Germinal center (tissue), 1 donor: ENCODE measurements around the gene STAG1.
"Not testable (repeated sequence)": the region's sequence is repeated elsewhere in the genome, so short reads cannot be mapped to it uniquely, and the experiment has no call there.

Experiments
- DNase-seq: peaks from one replicate; pipeline ENCODE4 v3.0.0; 2012; ENCODE audit warnings: mixed read lengths, low spot score

Gene STAG1

GRCh38 chr3:136503056-136503455 lies 249.1 kb downstream of the STAG1 start:
- no peak for DNase-seq

GRCh38 chr3:136498919-136499447 lies 253.2 kb downstream of the STAG1 start:
- DNase-seq = no peak

- DNase-seq = no peak
These were observed 257.0 kb downstream of the STAG1 start for GRCh38 chr3:136495213-136495612.

- no peak for DNase-seq
These were observed 261.4 kb downstream of the STAG1 start for GRCh38 chr3:136490646-136491405.

GRCh38 chr3:136485777-136486176 lies 266.4 kb downstream of the STAG1 start:
- DNase-seq = no peak

GRCh38 chr3:136476280-136476679 lies 275.9 kb downstream of the STAG1 start:
- no peak for DNase-seq

- not testable (repeated sequence) for DNase-seq
These were observed 277.3 kb downstream of the STAG1 start for GRCh38 chr3:136474876-136475275.

GRCh38 chr3:136473716-136474326 lies 278.4 kb downstream of the STAG1 start:
- DNase-seq = no peak

GRCh38 chr3:136465296-136465695 lies 286.9 kb downstream of the STAG1 start:
- no peak for DNase-seq

GRCh38 chr3:136464502-136464901 lies 287.7 kb downstream of the STAG1 start:
- no peak for DNase-seq

- DNase-seq = no peak
These were observed 289.0 kb downstream of the STAG1 start for GRCh38 chr3:136463170-136463569.

GRCh38 chr3:136457793-136458192 lies 294.4 kb downstream of the STAG1 start:
- no peak for DNase-seq

GRCh38 chr3:136456196-136456595 lies 296.0 kb downstream of the STAG1 start:
- no peak for DNase-seq

- no peak for DNase-seq
These were observed 307.6 kb downstream of the STAG1 start for GRCh38 chr3:136444581-136444980.

- DNase-seq = no peak
These were observed 315.1 kb downstream of the STAG1 start for GRCh38 chr3:136437043-136437442.

GRCh38 chr3:136434429-136434828 lies 317.7 kb downstream of the STAG1 start:
- DNase-seq = no peak

GRCh38 chr3:136432685-136433084 lies 319.5 kb downstream of the STAG1 start:
- DNase-seq = no peak

GRCh38 chr3:136428167-136428566 lies 324.0 kb downstream of the STAG1 start:
- no peak for DNase-seq

- DNase-seq = no peak
These were observed 324.9 kb downstream of the STAG1 start for GRCh38 chr3:136427236-136427635.

GRCh38 chr3:136414476-136414875 lies 337.7 kb downstream of the STAG1 start:
- DNase-seq = no peak

GRCh38 chr3:136412307-136412706 lies 339.9 kb downstream of the STAG1 start:
- no peak for DNase-seq

GRCh38 chr3:136409549-136409948 lies 342.6 kb downstream of the STAG1 start:
- no peak for DNase-seq

- no peak for DNase-seq
These were observed 348.1 kb downstream of the STAG1 start for GRCh38 chr3:136404056-136404455.

- no peak for DNase-seq
These were observed 355.3 kb downstream of the STAG1 start for GRCh38 chr3:136396916-136397315.
